ENCODE data around the gene C11orf21. TPM values are rescaled to one million over a fixed set of nuclear protein-coding genes. Genes with fewer than 3 reads are reported as not detected.

The C11orf21 gene
- total and polyA plus RNA-seq, 9 of the 15 experiments (the other 6 are each of a cell fraction or from before 2014, with no cell fraction given): 0.10 to 2.6 (median 2.0) TPM

- CTCF ChIA-PET (ENCODE audit: low intra/inter-chr PET ratio): no interaction called here
- Histone ChIP-seq H3K27ac (ENCODE audit: extremely low read depth, low read depth, low read length) (no peak overlapping the region), H3K36me3 (ENCODE audit: control insufficient read depth, insufficient read depth, low read length) (no peaks in the 10 kb centered on the region), H3K27me3 (ENCODE audit: control insufficient read depth in 2 of 2, insufficient read depth in 2 of 2, low read length in 2 of 2) (peaks cover 21 to 52% of the 10 kb centered on the region in 2 experiments; a peak in 4 of 5 replicates), H3K4me3 (no peak overlapping the region), H3K9me3 (replicated peaks; ENCODE audit: control insufficient read depth, insufficient read depth, low read depth, low read length) (no peaks in the 10 kb centered on the region), H3K79me2 (ENCODE audit: control insufficient read depth, insufficient read depth, low read length) (no peaks in the 10 kb centered on the region), H3K4me1 (replicated peaks in 1 of 2; ENCODE audit: control insufficient read depth in 2 of 2, insufficient read depth in 2 of 2, low read length in 2 of 2) (peaks cover 0 to 51% of the 10 kb centered on the region in 2 experiments; a peak in 2 of 5 replicates), H3K9ac (ENCODE audit: insufficient read depth in 1 of 2, low read depth in 2 of 2, low read length in 2 of 2) (no peak overlapping the region; a peak in 1 of 4 replicates), H3K4me2 (ENCODE audit: insufficient read depth, low read length) (no peak overlapping the region), H3K9me1 (ENCODE audit: control insufficient read depth, insufficient read depth, low read length) (no peaks in the 10 kb centered on the region), H4K20me1 (replicated peaks; ENCODE audit: control insufficient read depth, insufficient read depth, low read length) (peaks cover 7% of the 10 kb centered on the region; the same call in 1 of the 2 replicates), H2AFZ (ENCODE audit: low read depth, low read length) (no peak overlapping the region)
- TF ChIP-seq ZBTB7A (IDR thresholded peaks at IDR 0.05; ENCODE audit: borderline replicate concordance, control insufficient read depth, low read depth, low read length): no peak
- peak; percentile 50; the same call in 1 of the 2 replicates for TF ChIP-seq POLR2G (IDR thresholded peaks at IDR 0.05; ENCODE audit: low read depth, low read length)
- ATAC-seq: no peak
- intact Hi-C loops (cut with micrococcal nuclease) (no loop called here), in situ Hi-C loops (cut with MboI) (no loop called here)
- BruUV-seq (replicated peaks): no TSS peak
- no peak for DNase-seq (ENCODE audit: extremely low read depth in 1 of 4, low spot score in 3 of 4)
- POLR2A ChIA-PET: interaction anchor here (1.1 kb wide), 1 partner anchor 12 kb away, joined by 3 read pairs; no protein-coding TSS in a partner anchor
- no peak for FAIRE-seq
- WGBS (ENCODE audit: insufficient coverage, low coverage, missing lambda C conversion rate): 13% methylated on average over 17 of the region's 23 CpGs
Observed at GRCh38 chr11:2316169-2316962, 14.6 kb upstream of the C11orf21 start.

Data from K562 (cell line).